Stomach (tissue), 4 donors: ENCODE measurements around the gene PPARA.

ENCODE experiments used
- EP300 ChIP-seq: sonication (generic); formaldehyde crosslinking; IDR thresholded peaks from one replicate; pipeline ENCODE4 v1.6.1; 2017; ENCODE audit warnings: antibody characterized with exemption
- POLR2A ChIP-seq, 4 donors: fragments of 450-650 bp; IDR thresholded peaks; one replicate each; pipeline ENCODE4 v1.6.1; 2016; ENCODE audit warnings: antibody characterized with exemption in 4 of 4, control low read depth in 2 of 4, mild to moderate bottlenecking in 1 of 4, moderate library complexity in 1 of 4
- POLR2AphosphoS5 ChIP-seq, 3 donors: sonication (generic); formaldehyde crosslinking; IDR thresholded peaks; one replicate each; pipeline ENCODE4 v1.6.1; 2016; ENCODE audit warnings: antibody characterized with exemption in 3 of 3
- TF ChIP-seq, protein P1 (sequence below), 7 experiments: fragments of 450-650 bp in 4 of 7; fragments of 200-600 bp in 3 of 7; sonication (generic) in 3 of 7; IDR thresholded peaks; one replicate each; pipeline ENCODE4 v1.5.1; 2016 to 2019; ENCODE audit warnings: antibody characterized with exemption in 7 of 7, control low read depth in 2 of 7, mild to moderate bottlenecking in 1 of 7

GRCh38 chr22:46171940-46172339 lies 21.6 kb downstream of the PPARA start:
- TF ChIP-seq, protein P1, sequence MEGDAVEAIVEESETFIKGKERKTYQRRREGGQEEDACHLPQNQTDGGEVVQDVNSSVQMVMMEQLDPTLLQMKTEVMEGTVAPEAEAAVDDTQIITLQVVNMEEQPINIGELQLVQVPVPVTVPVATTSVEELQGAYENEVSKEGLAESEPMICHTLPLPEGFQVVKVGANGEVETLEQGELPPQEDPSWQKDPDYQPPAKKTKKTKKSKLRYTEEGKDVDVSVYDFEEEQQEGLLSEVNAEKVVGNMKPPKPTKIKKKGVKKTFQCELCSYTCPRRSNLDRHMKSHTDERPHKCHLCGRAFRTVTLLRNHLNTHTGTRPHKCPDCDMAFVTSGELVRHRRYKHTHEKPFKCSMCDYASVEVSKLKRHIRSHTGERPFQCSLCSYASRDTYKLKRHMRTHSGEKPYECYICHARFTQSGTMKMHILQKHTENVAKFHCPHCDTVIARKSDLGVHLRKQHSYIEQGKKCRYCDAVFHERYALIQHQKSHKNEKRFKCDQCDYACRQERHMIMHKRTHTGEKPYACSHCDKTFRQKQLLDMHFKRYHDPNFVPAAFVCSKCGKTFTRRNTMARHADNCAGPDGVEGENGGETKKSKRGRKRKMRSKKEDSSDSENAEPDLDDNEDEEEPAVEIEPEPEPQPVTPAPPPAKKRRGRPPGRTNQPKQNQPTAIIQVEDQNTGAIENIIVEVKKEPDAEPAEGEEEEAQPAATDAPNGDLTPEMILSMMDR (IDR thresholded peaks at IDR 0.05) = no peak
- no peak for TF ChIP-seq POLR2A (IDR thresholded peaks at IDR 0.05)
- TF ChIP-seq POLR2AphosphoS5 (IDR thresholded peaks at IDR 0.05) = no peak
- TF ChIP-seq EP300 = no peak
